GM18870 (cell line): ENCODE data around the gene MOB2.

Source experiments
- ATAC-seq: cut with Tn5 transposase; IDR thresholded peaks from one replicate; pipeline ENCODE4 v1.9.1; 2021; ENCODE audit warnings: moderate library complexity; ENCODE audit not compliant: unreplicated experiment

The MOB2 gene

GRCh38 chr11:1458340-1459218, 28.0 kb downstream of the MOB2 start:
- no peak for ATAC-seq

- ATAC-seq = no peak
These were observed 28.7 kb downstream of the MOB2 start for GRCh38 chr11:1457856-1458255.

- no peak for ATAC-seq
These were observed 29.3 kb downstream of the MOB2 start for GRCh38 chr11:1457326-1457680.

- no peak for ATAC-seq
These were observed 29.8 kb downstream of the MOB2 start for GRCh38 chr11:1456596-1457325.

GRCh38 chr11:1456176-1456575, 30.4 kb downstream of the MOB2 start:
- ATAC-seq = no peak

- ATAC-seq = no peak
These were observed 30.9 kb downstream of the MOB2 start for GRCh38 chr11:1455763-1456060.

- ATAC-seq = no peak
These were observed 31.4 kb downstream of the MOB2 start for GRCh38 chr11:1455032-1455762.

- ATAC-seq = no peak
These were observed 32.0 kb downstream of the MOB2 start for GRCh38 chr11:1454576-1454975.

GRCh38 chr11:1453611-1454034, 33.0 kb downstream of the MOB2 start:
- ATAC-seq = no peak

GRCh38 chr11:1452744-1453143, 33.8 kb downstream of the MOB2 start:
- no peak for ATAC-seq

- ATAC-seq = no peak
These were observed 34.7 kb downstream of the MOB2 start for GRCh38 chr11:1451781-1452470.

- ATAC-seq = no peak
These were observed 35.4 kb downstream of the MOB2 start for GRCh38 chr11:1450949-1451710.

- ATAC-seq = no peak
These were observed 36.2 kb downstream of the MOB2 start for GRCh38 chr11:1450344-1450875.

GRCh38 chr11:1449490-1450243, 36.9 kb downstream of the MOB2 start:
- no peak for ATAC-seq

- no peak for ATAC-seq
These were observed 37.7 kb downstream of the MOB2 start for GRCh38 chr11:1448882-1449281.

- no peak for ATAC-seq
These were observed 38.4 kb downstream of the MOB2 start for GRCh38 chr11:1447845-1448825.

GRCh38 chr11:1446623-1447022, 40.0 kb downstream of the MOB2 start:
- no peak for ATAC-seq

- no peak for ATAC-seq
These were observed 40.7 kb downstream of the MOB2 start for GRCh38 chr11:1445741-1446445.
